22Rv1 (cell line): ENCODE data around the gene EGFR.

Experiments
- ZFX ChIP-seq: fragments of 450-650 bp; IDR thresholded peaks from 2 replicates; pipeline ENCODE4 v1.6.1; 2017; ENCODE audit warnings: antibody characterized with exemption, borderline replicate concordance
- TF ChIP-seq, protein P1 (sequence below): fragments of 450-650 bp; IDR thresholded peaks from 2 replicates; pipeline ENCODE4 v1.5.1; 2017; ENCODE audit warnings: mild to moderate bottlenecking

DNA sequence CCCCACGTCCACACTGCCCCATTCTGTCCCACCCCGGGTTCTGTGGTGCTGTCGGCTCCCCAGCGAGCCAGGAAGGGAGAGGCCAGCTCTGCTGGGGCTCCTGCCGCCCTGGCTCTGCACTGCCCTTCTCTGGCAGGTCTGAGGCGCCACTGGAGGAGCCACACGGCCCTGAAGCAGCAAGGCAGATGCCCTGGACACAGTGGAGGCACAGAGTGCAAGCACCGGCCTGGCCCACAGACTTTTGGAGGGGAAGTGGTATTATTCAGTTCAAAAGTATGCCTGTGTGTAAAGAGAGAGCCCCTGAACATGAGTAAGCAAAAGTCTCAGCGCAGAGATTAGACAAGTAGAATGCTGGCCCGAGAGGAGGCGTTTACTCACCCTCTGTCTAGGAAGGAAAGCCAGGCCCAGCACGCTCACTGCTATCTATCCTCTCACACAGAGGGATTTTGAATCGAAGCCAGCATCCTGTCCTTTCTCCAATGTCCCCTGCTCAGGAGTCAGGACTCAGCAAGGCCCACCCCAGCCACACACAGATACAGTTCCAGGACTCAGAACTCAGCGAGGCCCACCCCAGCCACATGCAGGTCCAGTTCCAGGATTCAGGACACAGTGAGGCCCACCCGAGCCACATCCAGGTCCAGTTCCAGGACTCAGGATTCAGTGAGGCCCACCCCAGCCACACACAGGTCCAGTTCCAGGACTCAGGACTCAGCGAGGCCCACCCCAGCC lies 115.0 kb downstream of the EGFR start:
- TF ChIP-seq, protein P1, sequence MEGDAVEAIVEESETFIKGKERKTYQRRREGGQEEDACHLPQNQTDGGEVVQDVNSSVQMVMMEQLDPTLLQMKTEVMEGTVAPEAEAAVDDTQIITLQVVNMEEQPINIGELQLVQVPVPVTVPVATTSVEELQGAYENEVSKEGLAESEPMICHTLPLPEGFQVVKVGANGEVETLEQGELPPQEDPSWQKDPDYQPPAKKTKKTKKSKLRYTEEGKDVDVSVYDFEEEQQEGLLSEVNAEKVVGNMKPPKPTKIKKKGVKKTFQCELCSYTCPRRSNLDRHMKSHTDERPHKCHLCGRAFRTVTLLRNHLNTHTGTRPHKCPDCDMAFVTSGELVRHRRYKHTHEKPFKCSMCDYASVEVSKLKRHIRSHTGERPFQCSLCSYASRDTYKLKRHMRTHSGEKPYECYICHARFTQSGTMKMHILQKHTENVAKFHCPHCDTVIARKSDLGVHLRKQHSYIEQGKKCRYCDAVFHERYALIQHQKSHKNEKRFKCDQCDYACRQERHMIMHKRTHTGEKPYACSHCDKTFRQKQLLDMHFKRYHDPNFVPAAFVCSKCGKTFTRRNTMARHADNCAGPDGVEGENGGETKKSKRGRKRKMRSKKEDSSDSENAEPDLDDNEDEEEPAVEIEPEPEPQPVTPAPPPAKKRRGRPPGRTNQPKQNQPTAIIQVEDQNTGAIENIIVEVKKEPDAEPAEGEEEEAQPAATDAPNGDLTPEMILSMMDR, result no peak
- TF ChIP-seq ZFX, result no peak
